Measurements from ENCODE around the gene LSAMP. TPM values are rescaled to one million over a fixed set of nuclear protein-coding genes. Genes with fewer than 3 reads are reported as not detected.
"Not testable (repeated sequence)": the region's sequence is repeated elsewhere in the genome, so short reads cannot be mapped to it uniquely, and the experiment has no call there.

LSAMP gene
- total RNA-seq, 1 experiment from 2014 or later, result 10.1 TPM

GRCh38 chr3:116226266-116226665, 219.0 kb downstream of the LSAMP start:
- POLR2A ChIA-PET (ENCODE audit: low non-redundant PET), result no interaction called here
- TF ChIP-seq EZH2 (IDR thresholded peaks at IDR 0.05; ENCODE audit: borderline replicate concordance, low read depth, low read length, poor library complexity, severe bottlenecking) (no peak), CTCF (conservative IDR thresholded peaks at IDR 0.05; ENCODE audit: low read depth, low read length) (no peak)
- DNase-seq (ENCODE audit: low spot score), result no peak
- H3K4me3 ChIP-seq (ENCODE audit: low read depth, low read length, poor library complexity, severe bottlenecking), result no peak overlapping the region
- no peak overlapping the region for H3K27ac ChIP-seq (ENCODE audit: low read depth, low read length, poor library complexity, severe bottlenecking)
- no peaks in the 10 kb centered on the region for H3K36me3 ChIP-seq (ENCODE audit: insufficient read depth, low read length, poor library complexity, severe bottlenecking)
- no peaks in the 10 kb centered on the region for H3K4me1 ChIP-seq (ENCODE audit: insufficient read depth, low read length, poor library complexity, severe bottlenecking)
- no TSS peak for BruUV-seq (replicated peaks)
- CTCF ChIA-PET, result no interaction called here
- intact Hi-C loops (cut with micrococcal nuclease; ENCODE audit: unreplicated experiment), result no loop called here
- no peaks in the 10 kb centered on the region for H3K27me3 ChIP-seq (replicated peaks; ENCODE audit: insufficient read depth, low read depth, low read length, poor library complexity)
- no peaks in the 10 kb centered on the region for H3K9me3 ChIP-seq (ENCODE audit: low read depth, low read length, poor library complexity, severe bottlenecking)

GRCh38 chr3:116216761-116217160, 228.5 kb downstream of the LSAMP start:
- intact Hi-C loops (cut with micrococcal nuclease; ENCODE audit: unreplicated experiment), result no loop called here
- no peak overlapping the region for H3K4me3 ChIP-seq (ENCODE audit: low read depth, low read length, poor library complexity, severe bottlenecking)
- no peak overlapping the region for H3K27ac ChIP-seq (ENCODE audit: low read depth, low read length, poor library complexity, severe bottlenecking)
- H3K4me1 ChIP-seq (ENCODE audit: insufficient read depth, low read length, poor library complexity, severe bottlenecking), result no peaks in the 10 kb centered on the region
- H3K27me3 ChIP-seq (replicated peaks; ENCODE audit: insufficient read depth, low read depth, low read length, poor library complexity), result no peaks in the 10 kb centered on the region
- BruUV-seq (replicated peaks), result no TSS peak
- ChIA-PET POLR2A (ENCODE audit: low non-redundant PET) (no interaction called here), CTCF (no interaction called here)
- DNase-seq (ENCODE audit: low spot score), result no peak
- TF ChIP-seq CTCF (conservative IDR thresholded peaks at IDR 0.05; ENCODE audit: low read depth, low read length), result no peak
- no peak for TF ChIP-seq EZH2 (IDR thresholded peaks at IDR 0.05; ENCODE audit: borderline replicate concordance, low read depth, low read length, poor library complexity, severe bottlenecking)
- no peaks in the 10 kb centered on the region for H3K9me3 ChIP-seq (ENCODE audit: low read depth, low read length, poor library complexity, severe bottlenecking)
- H3K36me3 ChIP-seq (ENCODE audit: insufficient read depth, low read length, poor library complexity, severe bottlenecking), result no peaks in the 10 kb centered on the region

- BruUV-seq (replicated peaks), result no TSS peak
- Histone ChIP-seq H3K36me3 (ENCODE audit: insufficient read depth, low read length, poor library complexity, severe bottlenecking) (no peaks in the 10 kb centered on the region), H3K4me3 (ENCODE audit: low read depth, low read length, poor library complexity, severe bottlenecking) (no peak overlapping the region), H3K27ac (ENCODE audit: low read depth, low read length, poor library complexity, severe bottlenecking) (no peak overlapping the region), H3K9me3 (ENCODE audit: low read depth, low read length, poor library complexity, severe bottlenecking) (no peaks in the 10 kb centered on the region), H3K4me1 (ENCODE audit: insufficient read depth, low read length, poor library complexity, severe bottlenecking) (no peaks in the 10 kb centered on the region), H3K27me3 (replicated peaks; ENCODE audit: insufficient read depth, low read depth, low read length, poor library complexity) (no peaks in the 10 kb centered on the region)
- TF ChIP-seq CTCF (conservative IDR thresholded peaks at IDR 0.05; ENCODE audit: low read depth, low read length), result no peak
- no peak for TF ChIP-seq EZH2 (IDR thresholded peaks at IDR 0.05; ENCODE audit: borderline replicate concordance, low read depth, low read length, poor library complexity, severe bottlenecking)
- ChIA-PET POLR2A (ENCODE audit: low non-redundant PET) (no interaction called here), CTCF (no interaction called here)
- DNase-seq (ENCODE audit: low spot score), result no peak
- intact Hi-C loops (cut with micrococcal nuclease; ENCODE audit: unreplicated experiment), result no loop called here
Observed at GRCh38 chr3:116211901-116212300, 233.4 kb downstream of the LSAMP start.

- H3K9me3 ChIP-seq (ENCODE audit: low read depth, low read length, poor library complexity, severe bottlenecking); H3K36me3 ChIP-seq (ENCODE audit: insufficient read depth, low read length, poor library complexity, severe bottlenecking); H3K27ac ChIP-seq (ENCODE audit: low read depth, low read length, poor library complexity, severe bottlenecking); BruUV-seq (replicated peaks); CTCF ChIA-PET; H3K27me3 ChIP-seq (replicated peaks; ENCODE audit: insufficient read depth, low read depth, low read length, poor library complexity); H3K4me1 ChIP-seq (ENCODE audit: insufficient read depth, low read length, poor library complexity, severe bottlenecking); H3K4me3 ChIP-seq (ENCODE audit: low read depth, low read length, poor library complexity, severe bottlenecking); intact Hi-C loops (cut with micrococcal nuclease; ENCODE audit: unreplicated experiment); DNase-seq (ENCODE audit: low spot score); POLR2A ChIA-PET (ENCODE audit: low non-redundant PET): not testable (repeated sequence)
Observed at GRCh38 chr3:116208830-116209229, 236.5 kb downstream of the LSAMP start.

All from A673 (cell line).